Femur (tissue), 1 donor: Measurements from ENCODE around the gene MAP2K7.
A peak's percentile ranks its signal among the peaks of the same experiment; 100 is the strongest.
"Not testable (repeated sequence)": the region's sequence is repeated elsewhere in the genome, so short reads cannot be mapped to it uniquely, and the experiment has no call there.

Source experiments
- DNase-seq: peaks from one replicate; pipeline ENCODE4 v3.0.0-alpha.2; 2017

Gene MAP2K7

GRCh38 chr19:7920519-7921301 is 17.0 kb downstream of the MAP2K7 start:
- DNase-seq = peak; percentile 99

DNA sequence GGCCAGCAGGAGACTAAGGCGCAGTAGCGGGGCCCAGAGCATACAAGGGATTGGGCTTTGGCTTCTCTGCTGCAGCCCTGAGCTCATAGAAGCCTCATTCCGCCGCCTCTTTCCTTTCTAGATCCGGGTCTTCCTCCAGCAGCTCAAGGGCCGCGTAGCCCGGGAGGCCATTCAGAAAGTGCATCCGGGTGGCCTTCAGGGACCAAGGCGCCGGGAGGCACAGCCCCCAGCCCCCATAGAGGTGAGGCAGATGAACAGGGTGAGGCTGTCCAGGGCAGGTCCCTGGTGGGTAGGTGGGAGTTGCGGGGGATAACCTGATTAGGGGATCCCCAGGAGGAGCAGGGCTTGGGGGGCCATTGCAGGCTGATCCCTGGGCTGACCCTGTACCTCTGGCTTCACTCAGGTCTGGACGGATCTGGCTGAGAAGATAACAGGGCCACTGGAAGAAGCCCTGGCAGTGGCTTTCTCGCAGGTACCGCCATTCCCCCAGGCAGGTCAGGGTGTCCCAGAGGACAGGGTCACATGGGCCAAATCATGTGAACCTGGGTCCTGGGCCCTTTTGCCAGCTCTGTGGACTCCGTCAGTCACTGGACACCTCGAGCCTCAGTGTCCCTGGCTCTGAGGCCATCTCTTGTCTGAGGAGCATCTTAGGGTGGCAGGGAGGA is 17.8 kb downstream of the MAP2K7 start:
- DNase-seq = no peak

DNA sequence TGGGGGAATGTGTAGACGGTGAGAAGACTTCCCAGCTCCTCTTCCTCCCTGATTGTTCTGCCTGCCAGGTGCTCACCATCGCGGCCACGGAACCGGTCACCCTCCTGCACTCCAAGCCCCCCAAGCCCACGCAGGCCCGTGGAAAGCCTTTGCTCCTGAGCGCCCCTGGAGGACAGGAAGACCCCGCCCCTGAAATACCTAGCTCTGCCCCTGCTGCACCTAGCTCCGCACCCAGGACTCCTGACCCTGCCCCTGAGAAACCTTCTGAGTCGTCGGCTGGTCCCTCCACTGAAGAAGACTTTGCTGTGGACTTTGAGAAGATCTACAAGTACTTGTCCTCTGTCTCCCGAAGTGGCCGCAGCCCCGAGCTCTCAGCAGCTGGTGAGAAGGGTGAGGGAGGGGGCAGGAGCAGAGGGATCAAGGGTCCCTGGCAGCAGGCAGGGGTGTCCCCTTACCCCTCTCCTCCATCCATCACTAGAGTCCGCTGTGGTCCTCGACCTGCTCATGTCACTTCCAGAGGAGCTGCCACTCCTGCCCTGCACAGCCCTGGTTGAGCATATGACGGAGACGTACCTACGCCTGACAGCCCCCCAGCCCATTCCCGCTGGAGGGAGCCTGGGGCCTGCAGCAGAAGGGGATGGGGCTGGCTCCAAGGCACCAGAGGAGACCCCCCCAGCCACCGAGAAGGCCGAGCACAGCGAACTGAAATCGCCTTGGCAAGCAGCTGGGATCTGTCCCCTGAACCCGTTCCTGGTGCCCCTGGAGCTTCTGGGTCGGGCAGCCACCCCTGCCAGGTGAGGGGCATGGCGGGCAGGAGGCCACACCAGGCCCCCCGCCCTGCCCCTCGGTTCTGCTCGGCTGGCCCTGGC is 18.5 kb downstream of the MAP2K7 start:
- no peak for DNase-seq

DNA sequence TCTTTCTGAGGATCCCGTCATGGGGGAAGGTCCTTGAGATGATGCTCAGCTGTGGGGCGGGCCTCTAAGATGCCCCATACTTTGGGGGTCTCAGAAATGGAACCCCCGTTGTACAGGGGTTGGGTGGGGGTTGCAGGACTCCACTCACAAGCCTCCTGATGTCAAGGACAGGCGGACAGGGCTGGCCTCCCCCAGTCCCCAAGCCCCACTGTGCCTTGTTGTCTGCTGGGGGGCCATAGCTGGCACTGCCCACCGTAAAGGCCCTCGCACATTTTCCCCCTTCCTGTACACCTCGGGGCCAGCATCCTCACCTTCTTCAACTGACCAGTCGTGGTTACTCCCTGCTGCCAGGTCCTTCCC is 19.1 kb downstream of the MAP2K7 start:
- no peak for DNase-seq

DNA sequence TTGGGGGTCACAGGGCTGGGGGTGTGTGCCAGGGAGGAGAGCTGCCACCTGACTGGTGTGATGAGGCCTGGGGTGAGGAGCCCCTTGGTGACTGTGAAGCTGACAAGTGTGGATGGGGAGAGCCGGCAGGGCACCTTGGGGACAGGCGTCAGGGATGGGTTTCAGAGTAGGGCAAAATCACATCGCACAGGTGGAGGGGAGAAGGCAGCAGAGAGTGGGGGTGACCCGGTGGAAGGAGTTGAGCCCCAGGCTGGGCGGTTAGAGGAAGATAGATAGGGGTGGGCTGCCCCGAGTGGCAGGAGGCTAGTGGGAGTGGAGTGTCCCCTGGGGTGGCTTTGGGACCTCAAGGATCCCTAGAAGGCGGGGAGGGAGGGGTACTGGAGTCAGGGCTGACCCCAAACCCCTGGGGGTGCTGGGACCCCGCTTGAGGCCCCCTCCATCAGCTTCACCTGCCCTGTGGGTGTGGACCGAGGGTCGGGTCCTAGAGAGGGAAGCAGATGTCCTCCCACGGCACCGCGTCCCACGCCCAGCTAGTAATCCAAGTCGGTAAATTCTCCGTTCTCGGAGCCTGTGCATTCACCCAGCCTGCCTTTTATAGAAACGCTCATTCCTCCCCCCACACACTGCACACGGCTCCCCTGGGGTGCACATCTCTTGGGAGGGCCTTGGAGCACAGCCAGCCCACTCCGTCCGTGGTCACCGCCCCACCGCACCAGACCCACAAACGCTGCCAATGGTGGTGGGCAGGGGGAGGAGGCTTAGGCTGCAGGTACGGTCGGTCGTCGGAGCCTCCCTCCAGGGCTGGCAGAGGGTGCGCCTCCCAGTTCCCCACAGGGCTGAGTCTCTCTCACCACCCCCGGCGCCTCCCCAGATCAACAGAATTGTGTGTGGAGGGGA is 19.9 kb downstream of the MAP2K7 start:
- peak; percentile 39 for DNase-seq

- DNase-seq = peak; percentile 30
Measured at GRCh38 chr19:7924241-7924640, 20.6 kb downstream of the MAP2K7 start.

GRCh38 chr19:7924651-7925170 is 21.0 kb downstream of the MAP2K7 start:
- peak; percentile 30 for DNase-seq

DNA sequence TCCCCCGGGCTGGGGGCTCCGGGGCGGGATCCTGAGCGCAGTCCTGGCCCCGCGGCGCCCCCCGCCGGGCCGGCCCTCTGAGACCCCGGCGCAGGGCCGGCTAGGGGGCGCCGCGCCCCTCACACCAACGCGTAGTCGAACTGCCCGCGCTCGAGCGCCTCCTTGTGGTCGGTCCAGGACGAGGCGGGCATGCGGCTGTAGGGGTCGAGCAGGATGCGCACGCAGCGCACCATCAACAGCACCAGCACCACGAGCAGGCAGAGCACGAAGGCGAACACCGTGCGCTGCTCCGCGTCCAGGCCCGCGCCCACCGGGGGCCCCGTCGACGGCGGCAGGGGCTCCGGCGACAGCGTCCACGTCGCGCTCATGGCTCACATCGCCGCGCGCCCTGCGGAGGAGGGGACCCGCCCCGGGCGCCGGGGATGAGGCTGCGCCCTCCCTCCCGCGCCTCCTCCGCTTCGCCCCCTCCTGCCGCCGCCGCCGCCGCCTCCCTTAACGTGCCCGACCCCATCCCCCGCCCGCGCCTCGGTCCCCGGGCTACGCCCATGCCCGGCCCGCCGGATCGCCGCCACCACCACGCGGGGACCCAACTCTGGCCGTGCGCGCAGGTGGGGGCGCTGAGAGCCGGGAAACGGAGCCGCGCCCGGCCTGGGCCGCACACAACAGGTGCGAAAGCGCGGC is 21.6 kb downstream of the MAP2K7 start:
- DNase-seq = peak; percentile 86

GRCh38 chr19:7926021-7926726 is 22.5 kb downstream of the MAP2K7 start, which contains the start of gene CTXN1:
TSS of gene CTXN1 (minus strand) at chr19:7926135. CDS start at chr19:7925538, 597 bp downstream.
- peak; percentile 77 for DNase-seq

DNA sequence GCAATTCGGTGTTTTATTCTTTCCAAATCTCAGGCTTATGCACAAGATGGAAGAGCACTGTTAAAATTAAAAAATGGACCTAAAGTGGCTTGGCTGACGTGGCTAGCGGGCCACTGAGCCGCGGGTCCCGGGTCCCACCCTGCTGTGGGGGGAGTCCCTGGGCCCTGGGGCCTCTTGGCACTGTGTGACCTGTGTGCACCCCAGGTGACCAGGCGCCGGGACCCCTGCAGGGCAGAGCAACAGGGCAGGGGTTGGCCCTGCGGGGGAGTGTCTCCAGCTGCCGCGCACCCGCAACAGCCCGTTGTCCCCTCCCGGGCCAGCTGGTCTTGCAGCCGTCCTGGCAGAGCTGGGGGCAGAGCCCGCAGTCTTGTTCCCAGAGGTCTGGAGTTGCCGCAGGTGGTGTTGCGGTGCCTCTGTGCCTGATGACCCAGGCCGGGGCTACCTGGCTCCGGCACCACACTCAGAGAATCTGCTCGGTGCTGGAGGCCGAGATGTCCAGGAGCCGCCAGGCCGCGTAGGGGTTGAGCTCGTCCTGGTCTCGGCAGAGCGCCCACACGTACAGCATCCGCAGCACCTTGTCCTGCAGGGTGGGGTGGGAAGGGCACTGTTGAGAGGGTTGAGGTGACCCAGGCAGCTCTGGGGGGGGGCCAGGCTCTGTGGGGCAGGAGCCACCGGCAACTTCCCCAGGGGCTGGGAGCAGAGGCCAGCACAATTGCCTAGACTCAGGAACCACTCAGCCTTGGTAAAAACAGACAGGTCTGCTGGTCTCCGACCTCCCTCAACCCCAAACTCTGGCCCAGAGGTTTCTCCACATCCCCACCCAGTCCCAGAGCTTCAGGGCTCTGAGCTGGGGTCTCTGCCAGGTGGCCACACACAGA is 23.3 kb downstream of the MAP2K7 start:
- peak; percentile 37 for DNase-seq

DNA sequence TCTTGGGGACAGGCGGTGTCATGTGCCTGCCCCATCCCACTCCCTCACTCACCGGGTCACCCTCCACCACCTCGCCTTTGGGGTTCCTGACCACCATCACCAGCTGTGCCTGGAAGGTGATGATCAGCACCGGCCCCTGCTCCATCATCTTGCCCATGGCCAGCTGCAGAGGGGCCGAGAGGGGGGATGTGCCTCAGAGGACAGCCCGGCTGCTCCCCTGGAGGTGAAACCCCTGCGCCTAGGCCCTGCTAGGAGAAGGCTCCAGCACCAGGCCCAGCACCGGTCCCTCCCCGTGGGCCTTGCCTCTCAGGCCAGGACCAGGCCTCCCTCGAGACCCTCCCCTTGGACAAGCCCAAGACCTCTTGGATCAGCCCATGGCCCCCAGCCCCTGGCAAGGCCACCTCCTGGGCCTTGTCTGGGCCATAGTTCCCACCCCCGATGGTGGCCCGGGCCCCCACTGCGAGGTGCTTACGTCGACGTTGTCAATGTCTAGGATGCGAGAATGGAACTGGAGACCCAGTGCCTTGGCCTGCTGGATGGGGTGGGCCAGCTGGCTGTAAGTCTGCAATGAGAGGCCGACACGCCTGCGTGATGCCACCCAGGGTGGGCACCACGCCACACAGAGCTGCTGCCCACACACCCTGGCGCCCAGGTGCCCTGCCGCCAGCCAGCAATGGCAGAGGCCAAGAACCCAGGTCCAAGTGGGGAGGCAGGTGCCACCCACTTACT is 24.1 kb downstream of the MAP2K7 start:
- peak; percentile 37 for DNase-seq

- DNase-seq = peak; percentile 23
Measured at GRCh38 chr19:7928334-7928706, 24.6 kb downstream of the MAP2K7 start.

DNA sequence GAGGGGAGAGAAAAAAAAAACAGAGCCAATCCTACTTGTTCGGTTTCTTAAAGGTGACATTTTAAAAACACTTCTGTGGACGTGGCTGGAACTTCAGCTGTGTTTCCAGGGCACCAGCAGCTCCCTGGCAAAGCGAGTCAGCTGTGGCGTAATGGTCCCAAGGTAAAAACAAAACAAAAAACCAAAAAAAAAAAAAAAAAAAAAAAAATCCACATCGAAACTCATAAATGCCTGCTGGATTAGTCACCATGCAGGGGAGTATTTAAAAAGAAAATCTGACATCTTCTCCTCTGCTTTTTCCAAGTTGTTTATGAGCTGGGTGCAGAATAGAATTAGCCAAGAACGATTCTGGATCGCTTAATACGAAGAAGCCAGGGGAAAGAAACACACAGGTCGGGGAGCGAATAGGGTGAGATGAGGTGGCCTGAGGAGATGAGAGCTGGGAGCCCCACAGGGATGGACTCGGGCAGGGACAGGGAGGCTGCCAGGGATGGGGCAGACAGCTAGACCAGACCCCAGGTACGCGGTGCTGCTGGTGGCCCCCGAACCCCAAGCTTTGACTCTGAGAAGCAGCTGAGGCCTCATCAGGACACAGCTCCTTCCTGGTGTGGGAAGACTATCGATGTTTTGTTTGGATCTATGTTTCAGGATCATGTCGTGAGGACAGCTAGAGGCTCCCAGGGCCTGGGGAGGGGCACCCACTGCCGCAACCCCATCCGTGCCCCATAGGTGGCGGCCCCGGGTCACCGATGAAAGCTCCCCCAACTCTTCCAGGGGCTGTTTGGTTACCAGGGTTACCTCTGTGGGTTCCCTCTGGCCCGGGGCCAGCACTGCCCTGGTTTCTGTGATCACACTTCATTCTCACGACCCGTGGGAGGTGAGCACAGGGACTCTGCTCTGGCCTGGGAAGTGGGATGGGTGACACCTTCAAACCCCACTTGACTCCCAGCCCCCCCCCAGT is 25.3 kb downstream of the MAP2K7 start:
- peak; percentile 61 for DNase-seq

GRCh38 chr19:7930030-7930429 is 26.4 kb downstream of the MAP2K7 start:
- not testable (repeated sequence) for DNase-seq

- peak; percentile 20 for DNase-seq
Measured at GRCh38 chr19:7930765-7931164, 27.1 kb downstream of the MAP2K7 start.

DNA sequence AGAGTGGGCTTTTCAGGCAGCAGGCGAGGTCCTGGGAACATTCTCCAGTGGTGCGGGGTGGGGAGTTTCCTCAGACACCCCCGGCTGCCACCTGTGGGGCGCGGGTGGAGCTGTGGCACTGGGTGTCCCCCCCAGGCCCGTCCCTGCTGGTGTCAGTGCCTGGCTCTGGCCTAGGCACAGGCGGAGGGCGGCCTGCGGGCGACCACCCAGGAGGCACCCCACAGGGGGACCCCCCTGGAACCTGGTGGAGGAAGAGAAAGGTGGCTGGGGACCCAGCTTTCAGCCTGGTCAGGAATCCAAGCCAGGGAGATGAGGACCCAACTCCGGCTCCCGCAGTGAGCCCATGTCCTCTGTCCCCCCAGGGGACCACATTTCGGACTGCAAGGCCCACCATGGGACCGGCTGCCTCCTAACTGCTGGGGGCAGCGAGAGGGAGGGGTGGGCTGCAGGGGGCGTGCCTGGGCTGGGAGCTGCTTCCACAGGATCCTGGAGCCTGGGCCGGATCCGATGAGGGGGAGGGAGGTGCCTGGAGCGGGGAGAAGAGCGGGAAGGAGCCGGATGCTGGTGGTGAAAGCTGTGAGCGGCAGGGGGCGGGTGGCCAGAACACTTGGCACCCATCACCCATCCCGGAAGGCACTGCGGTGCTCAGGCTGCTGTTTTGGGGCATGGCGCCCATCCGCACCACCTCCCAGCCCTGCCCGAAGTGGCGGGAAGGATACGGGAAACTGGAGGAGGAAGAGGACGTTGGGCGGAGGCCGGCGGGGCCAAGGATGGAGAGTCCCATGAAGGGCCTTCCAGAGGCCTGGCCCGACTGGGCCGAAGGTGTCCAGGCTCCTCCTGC is 27.8 kb downstream of the MAP2K7 start:
- no peak for DNase-seq
